ENCODE results near the gene RGL4.

The RGL4 gene

DNA sequence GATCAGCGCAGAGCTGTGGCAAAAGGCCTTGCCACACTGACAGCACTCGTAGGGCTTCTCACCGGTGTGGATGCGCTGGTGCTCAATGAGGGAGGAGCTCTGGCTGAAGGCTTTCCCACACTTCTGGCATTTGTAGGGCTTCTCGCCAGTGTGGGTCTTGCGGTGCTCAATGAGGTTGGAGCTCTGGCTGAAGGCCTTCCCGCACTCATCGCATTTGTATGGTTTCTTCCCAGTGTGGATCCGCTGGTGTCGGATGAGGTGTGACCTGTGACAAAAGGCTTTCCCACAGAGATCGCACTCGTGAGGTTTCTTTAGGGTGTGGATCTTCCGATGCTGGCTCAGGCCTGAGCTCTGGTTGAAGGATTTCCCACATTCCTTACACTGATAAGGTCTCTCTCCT is 53.2 kb downstream of the RGL4 start:
- no peak for DNase-seq

DNA sequence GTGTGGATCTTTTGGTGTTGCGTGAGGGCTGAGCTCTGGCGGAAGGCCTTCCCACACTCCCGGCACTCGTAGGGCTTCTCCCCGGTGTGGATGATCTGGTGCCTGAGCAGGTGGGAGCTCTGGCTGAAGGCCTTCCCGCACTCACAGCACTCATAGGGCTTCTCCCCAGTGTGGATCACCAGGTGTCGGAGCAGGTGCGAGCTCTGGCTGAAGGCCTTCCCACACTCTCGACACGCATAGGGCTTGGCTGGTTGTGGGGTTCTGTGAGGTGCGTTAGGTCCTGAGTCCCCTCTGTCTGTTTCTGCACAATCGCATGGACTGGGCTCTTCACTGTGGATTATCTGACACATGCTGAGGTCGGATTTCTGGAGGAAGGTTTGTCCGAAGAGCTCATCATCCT is 53.7 kb downstream of the RGL4 start:
- DNase-seq = no peak

DNA sequence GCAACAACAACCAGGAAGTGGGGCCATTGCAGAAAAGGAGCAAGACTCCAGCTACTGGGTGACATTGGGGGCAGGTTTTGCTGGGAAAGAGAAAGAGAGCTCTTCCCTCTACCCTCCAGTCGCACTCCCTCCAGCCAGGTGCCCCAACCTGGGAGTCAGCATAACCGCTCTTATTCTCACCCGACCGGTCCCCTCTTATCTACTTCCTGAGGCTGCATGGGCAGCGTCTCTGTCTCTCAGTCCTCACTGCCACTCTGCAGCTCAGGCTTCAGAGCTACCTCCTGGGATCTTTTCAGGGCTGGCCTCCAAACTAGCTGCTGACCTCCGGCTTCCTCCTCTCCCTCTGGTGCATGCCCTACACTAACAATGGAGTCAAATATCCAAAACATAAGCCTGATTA is 55.0 kb downstream of the RGL4 start:
- no peak for DNase-seq

All from activated CD4-positive, alpha-beta T cell treated with anti-CD3 and anti-CD28 coated beads, Interleukin-2, amount 50 U/mL, for 16 hours (primary cell).